PC-3 (cell line): ENCODE data around the gene COL25A1. TPM values are rescaled to one million over a fixed set of nuclear protein-coding genes. Genes with fewer than 3 reads are reported as not detected.

Experiments
- ATAC-seq: fragments of 200-7000 bp; cut with Tn5 transposase; 2 replicates; pipeline ENCODE4 v1.9.1; 2020; ENCODE audit warnings: mild to moderate bottlenecking, moderate library complexity
- BruUV-seq: library from RNA; stranded (reverse); fragments of 400-500 nt; replicated peaks from 2 replicates; lab custom pipeline; 2021; lab: Mats Ljungman, UMichigan
- CTCF ChIA-PET: fragments of 300-600 bp; sonication (Branson Sonifier 250); formaldehyde crosslinking; loops from one replicate; lab custom pipeline; 2022; ENCODE audit warnings: antibody characterized with exemption; lab: Charles Lee
- POLR2A ChIA-PET: fragments of 300-600 bp; sonication (Branson Sonifier 250); formaldehyde crosslinking; loops from one replicate; lab custom pipeline; 2022; ENCODE audit warnings: antibody characterized with exemption; ENCODE audit not compliant: unreplicated experiment; lab: Charles Lee
- DNase-seq: peaks from one replicate; pipeline ENCODE4 v3.0.0-alpha.2; 2015
- H2AFZ ChIP-seq: fragments of 300-600 bp; sonication (generic); 2 replicates; pipeline ENCODE4 v1.6.0; 2016; ENCODE audit warnings: antibody characterized with exemption, low read length
- H3F3A ChIP-seq: fragments of 300-600 bp; sonication (generic); one replicate; pipeline ENCODE4 v1.6.0; 2017; ENCODE audit warnings: antibody characterized with exemption, low read length, control low read depth, mild to moderate bottlenecking; ENCODE audit not compliant: unreplicated experiment
- H3K27ac ChIP-seq: fragments of 300-600 bp; sonication (generic); 2 replicates; pipeline ENCODE4 v1.5.1; 2016; ENCODE audit warnings: mild to moderate bottlenecking, low read length
- H3K27me3 ChIP-seq: fragments of 300-600 bp; sonication (generic); 2 replicates; pipeline ENCODE4 v1.6.1; 2016; ENCODE audit warnings: low read length, mixed read lengths
- H3K36me3 ChIP-seq: fragments of 300-600 bp; sonication (generic); 2 replicates; pipeline ENCODE4 v1.6.1; 2016; ENCODE audit warnings: low read depth, mixed run types, low read length, mixed read lengths
- H3K4me1 ChIP-seq: fragments of 300-600 bp; sonication (generic); 2 replicates; pipeline ENCODE4 v1.5.1; 2016; ENCODE audit warnings: low read length; ENCODE audit not compliant: insufficient read depth
- H3K4me2 ChIP-seq: fragments of 300-600 bp; sonication (generic); 2 replicates; pipeline ENCODE4 v1.6.0; 2016; ENCODE audit warnings: low read length
- H3K4me3 ChIP-seq: fragments of 300-600 bp; sonication (generic); 2 replicates; pipeline ENCODE4 v1.5.1; 2016; ENCODE audit warnings: mild to moderate bottlenecking, low read length, mixed read lengths
- H3K79me2 ChIP-seq: fragments of 300-600 bp; sonication (generic); 2 replicates; pipeline ENCODE4 v1.6.1; 2017; ENCODE audit warnings: low read length, mixed read lengths
- H3K9ac ChIP-seq: fragments of 300-600 bp; sonication (generic); 2 replicates; pipeline ENCODE4 v1.6.0; 2016; ENCODE audit warnings: mild to moderate bottlenecking, low read length
- H3K9me2 ChIP-seq: fragments of 300-600 bp; sonication (generic); replicated peaks from 2 replicates; pipeline ENCODE4 v1.6.1; 2016; ENCODE audit warnings: mixed run types, low read length, mixed read lengths
- H3K9me3 ChIP-seq: fragments of 300-600 bp; sonication (generic); 2 replicates; pipeline ENCODE4 v1.6.1; 2016; ENCODE audit warnings: low read length, mixed read lengths
- H4K20me1 ChIP-seq: fragments of 300-600 bp; sonication (generic); 2 replicates; pipeline ENCODE4 v1.6.1; 2016; ENCODE audit warnings: low read length, mixed read lengths
- CTCF ChIP-seq: fragments of 300-600 bp; sonication (generic); conservative IDR thresholded peaks from 2 replicates; pipeline ENCODE4 v1.5.1; 2017; ENCODE audit warnings: antibody characterized with exemption, low read depth, mild to moderate bottlenecking, low read length
- EZH2 ChIP-seq: fragments of 300-600 bp; sonication (generic); IDR thresholded peaks from one replicate; pipeline ENCODE4 v1.6.1; 2017; ENCODE audit warnings: antibody characterized with exemption, mild to moderate bottlenecking, low read length; ENCODE audit not compliant: unreplicated experiment
- EZH2phosphoT487 ChIP-seq: fragments of 300-600 bp; sonication (generic); IDR thresholded peaks from 2 replicates; pipeline ENCODE4 v1.6.1; 2018; ENCODE audit warnings: mild to moderate bottlenecking, antibody characterized with exemption, low read length, borderline replicate concordance
- intact Hi-C: fragments of 100-400 bp; cut with micrococcal nuclease; formaldehyde crosslinking; loops from 2 replicates; pipeline ENCODE4 v1.9.0; 2023
- total RNA-seq: library from RNA; depleted of rRNA; stranded (reverse); fragments of >200 nt; gene quantifications from 2 replicates; pipeline ENCODE4 v1.2.3, GENCODE V29; 2014

The COL25A1 gene
- total RNA-seq, 1 experiment from 2014 or later: not detected

GRCh38 chr4:109233570-109233969 lies 68.9 kb downstream of the COL25A1 start:
- no peak for TF ChIP-seq CTCF
- TF ChIP-seq EZH2: no peak
- TF ChIP-seq EZH2phosphoT487: no peak
- no peaks in the 10 kb centered on the region for H3K9me2 ChIP-seq
- H3K27me3 ChIP-seq: 0 out of 2 replicates have a peak, but pooled peaks cover 3% of the 10 kb centered on the region
- intact Hi-C loops: no loop called here
- no peaks in the 10 kb centered on the region for H3K79me2 ChIP-seq
- no peaks in the 10 kb centered on the region for H3K9me3 ChIP-seq
- CTCF ChIA-PET: no interaction called here
- no peak overlapping the region for H3K4me3 ChIP-seq
- H3K4me1 ChIP-seq: no peaks in the 10 kb centered on the region
- no TSS peak for BruUV-seq
- no peak overlapping the region for H2AFZ ChIP-seq
- DNase-seq: no peak
- H3K27ac ChIP-seq: no peak overlapping the region
- H3K4me2 ChIP-seq: no peak overlapping the region
- no peaks in the 10 kb centered on the region for H3F3A ChIP-seq
- no peak overlapping the region for H3K9ac ChIP-seq
- POLR2A ChIA-PET: no interaction called here
- no peaks in the 10 kb centered on the region for H4K20me1 ChIP-seq
- ATAC-seq: no peak
- H3K36me3 ChIP-seq: no peaks in the 10 kb centered on the region

- ATAC-seq (no peak), DNase-seq (no peak)
- H3K4me2 ChIP-seq: no peak overlapping the region
- no peaks in the 10 kb centered on the region for H4K20me1 ChIP-seq
- H2AFZ ChIP-seq: no peak overlapping the region
- H3K9me3 ChIP-seq: no peaks in the 10 kb centered on the region
- BruUV-seq: no TSS peak
- ChIA-PET CTCF (no interaction called here), POLR2A (no interaction called here)
- H3K9me2 ChIP-seq: no peaks in the 10 kb centered on the region
- TF ChIP-seq CTCF (no peak), EZH2phosphoT487 (no peak), EZH2 (no peak)
- H3F3A ChIP-seq: no peaks in the 10 kb centered on the region
- intact Hi-C loops: no loop called here
- no peak overlapping the region for H3K4me3 ChIP-seq
- 0 out of 2 replicates have a peak, but pooled peaks cover 7% of the 10 kb centered on the region for H3K27me3 ChIP-seq
- H3K79me2 ChIP-seq: no peaks in the 10 kb centered on the region
- no peak overlapping the region for H3K9ac ChIP-seq
- H3K4me1 ChIP-seq: no peaks in the 10 kb centered on the region
- H3K27ac ChIP-seq: no peak overlapping the region
- H3K36me3 ChIP-seq: no peaks in the 10 kb centered on the region
These were observed 69.8 kb downstream of the COL25A1 start for GRCh38 chr4:109232681-109233080.

GRCh38 chr4:109231331-109231730 lies 71.1 kb downstream of the COL25A1 start:
- no peaks in the 10 kb centered on the region for H3K9me3 ChIP-seq
- no TSS peak for BruUV-seq
- no peak overlapping the region for H3K4me3 ChIP-seq
- intact Hi-C loops: no loop called here
- H3K4me1 ChIP-seq: no peaks in the 10 kb centered on the region
- H3K79me2 ChIP-seq: no peaks in the 10 kb centered on the region
- no peak for ATAC-seq
- no peak for DNase-seq
- no peak overlapping the region for H3K27ac ChIP-seq
- H4K20me1 ChIP-seq: no peaks in the 10 kb centered on the region
- no peaks in the 10 kb centered on the region for H3F3A ChIP-seq
- CTCF ChIA-PET: no interaction called here
- POLR2A ChIA-PET: interaction anchor here (0.6 kb wide), 1 partner anchor 60 kb away, joined by 4 read pairs; no protein-coding TSS in a partner anchor
- H3K36me3 ChIP-seq: no peaks in the 10 kb centered on the region
- H3K27me3 ChIP-seq: 0 out of 2 replicates have a peak, but pooled peaks cover 7% of the 10 kb centered on the region
- H3K4me2 ChIP-seq: no peak overlapping the region
- H3K9ac ChIP-seq: no peak overlapping the region
- H3K9me2 ChIP-seq: no peaks in the 10 kb centered on the region
- no peak overlapping the region for H2AFZ ChIP-seq
- TF ChIP-seq EZH2 (no peak), CTCF (no peak), EZH2phosphoT487 (no peak)
